HEK293T (cell line): ENCODE measurements around the gene TCEAL1.
A peak's percentile ranks its signal among the peaks of the same experiment; 100 is the strongest.
"Not testable (repeated sequence)": the region's sequence is repeated elsewhere in the genome, so short reads cannot be mapped to it uniquely, and the experiment has no call there.

Experiments
- CTCF ChIA-PET: fragments of 350-600 bp; formaldehyde crosslinking; extraction: SDS; loops from one replicate; lab custom pipeline; 2021; ENCODE audit warnings: antibody characterized with exemption, inconsistent platforms; lab: Yijun Ruan, JAX
- POLR2A ChIA-PET: fragments of 350-600 bp; formaldehyde crosslinking; extraction: SDS; loops from one replicate; lab custom pipeline; 2020; ENCODE audit warnings: antibody characterized with exemption, inconsistent platforms; lab: Yijun Ruan, JAX
- DNase-seq: peaks from one replicate; pipeline ENCODE4 v3.0.0; 2012; ENCODE audit warnings: mixed read lengths; ENCODE audit errors: extremely low spot score
- ARNT ChIP-seq: fragments of 450-650 bp; IDR thresholded peaks from 2 replicates; pipeline ENCODE4 v1.6.1; 2017; ENCODE audit warnings: mild to moderate bottlenecking
- BHLHE40 ChIP-seq: fragments of 450-650 bp; IDR thresholded peaks from 2 replicates; pipeline ENCODE4 v1.6.1; 2016; ENCODE audit warnings: mild to moderate bottlenecking, moderate library complexity, borderline replicate concordance
- CTBP1 ChIP-seq: fragments of 450-650 bp; IDR thresholded peaks from 2 replicates; pipeline ENCODE4 v1.6.1; 2016; ENCODE audit warnings: borderline replicate concordance
- ELF4 ChIP-seq: fragments of 450-650 bp; IDR thresholded peaks from 2 replicates; pipeline ENCODE4 v1.6.1; 2017; ENCODE audit warnings: antibody characterized with exemption
- FOXA1 ChIP-seq: fragments of 450-650 bp; IDR thresholded peaks from 2 replicates; pipeline ENCODE4 v1.6.1; 2016; ENCODE audit warnings: mild to moderate bottlenecking
- FOXK2 ChIP-seq: fragments of 450-650 bp; IDR thresholded peaks from 2 replicates; pipeline ENCODE4 v1.6.1; 2016; ENCODE audit warnings: mild to moderate bottlenecking
- FOXM1 ChIP-seq: fragments of 450-650 bp; IDR thresholded peaks from 2 replicates; pipeline ENCODE4 v1.6.1; 2017; ENCODE audit warnings: mild to moderate bottlenecking, borderline replicate concordance
- HDGF ChIP-seq: fragments of 450-650 bp; IDR thresholded peaks from 2 replicates; pipeline ENCODE4 v1.6.1; 2017; ENCODE audit warnings: antibody characterized with exemption, borderline replicate concordance
- L3MBTL2 ChIP-seq: fragments of 450-650 bp; conservative IDR thresholded peaks from 2 replicates; pipeline ENCODE4 v1.6.1; 2016; ENCODE audit warnings: mild to moderate bottlenecking
- LEF1 ChIP-seq: fragments of 450-650 bp; IDR thresholded peaks from 2 replicates; pipeline ENCODE4 v1.6.1; 2017; ENCODE audit warnings: mild to moderate bottlenecking, borderline replicate concordance
- NFRKB ChIP-seq: fragments of 450-650 bp; IDR thresholded peaks from 2 replicates; pipeline ENCODE4 v1.6.1; 2016; ENCODE audit warnings: mild to moderate bottlenecking, moderate library complexity
- PKNOX1 ChIP-seq: fragments of 450-650 bp; IDR thresholded peaks from 2 replicates; pipeline ENCODE4 v1.6.1; 2016
- SP1 ChIP-seq: fragments of 450-650 bp; IDR thresholded peaks from 2 replicates; pipeline ENCODE4 v1.6.1; 2017
- SUZ12 ChIP-seq: fragments of 450-650 bp; IDR thresholded peaks from 2 replicates; pipeline ENCODE4 v1.6.1; 2016; ENCODE audit warnings: mild to moderate bottlenecking
- TARDBP ChIP-seq: fragments of 450-650 bp; IDR thresholded peaks from 2 replicates; pipeline ENCODE4 v1.6.1; 2016
- ZNF384 ChIP-seq: fragments of 450-650 bp; IDR thresholded peaks from 2 replicates; pipeline ENCODE4 v1.6.1; 2016

Gene TCEAL1

GRCh38 chrX:103630171-103630511 lies 1.4 kb downstream of the TCEAL1 start:
- DNase-seq, result no peak
- TF ChIP-seq CTBP1, result peak; percentile 19; the same call in 1 of the 2 replicates
- TF ChIP-seq TARDBP, result no peak
- no peak for TF ChIP-seq FOXA1
- TF ChIP-seq LEF1, result no peak
- TF ChIP-seq FOXK2, result no peak
- ChIA-PET POLR2A (interaction anchor here (0.5 to 3.7 kb wide), 26 partner anchors 9 to 568 kb away, joined by 3 to 39 read pairs (median 4); partner anchors contain the start of genes MORF4L2, RAB9B, TCEAL4 and TCEAL9), CTCF (interaction anchor here (0.5 to 2.6 kb wide), 21 partner anchors 8 to 1271 kb away, joined by 3 to 19 read pairs (median 4); no protein-coding TSS in a partner anchor)

- POLR2A ChIA-PET, result interaction anchor here (0.7 to 3.7 kb wide), 5 partner anchors 8 to 288 kb away, joined by 3 to 39 read pairs (median 6); partner anchors contain the start of gene MORF4L2
- CTCF ChIA-PET, result interaction anchor here (2.6 kb wide), 1 partner anchor 9 kb away, joined by 19 read pairs; no protein-coding TSS in a partner anchor
- TF ChIP-seq PKNOX1 (no peak), TARDBP (no peak), SP1 (no peak), HDGF (no peak)
- DNase-seq, result no peak
These were observed 2.4 kb downstream of the TCEAL1 start for GRCh38 chrX:103631145-103631544.

- POLR2A ChIA-PET, result no interaction called here
- no peak for TF ChIP-seq ELF4
- TF ChIP-seq L3MBTL2, result no peak
- no peak for TF ChIP-seq FOXK2
- no peak for TF ChIP-seq CTBP1
- TF ChIP-seq LEF1, result no peak
- TF ChIP-seq TARDBP, result no peak
- no peak for TF ChIP-seq SUZ12
- TF ChIP-seq BHLHE40, result no peak
- no peak for TF ChIP-seq FOXA1
- TF ChIP-seq ZNF384, result no peak
- TF ChIP-seq NFRKB, result no peak
- TF ChIP-seq FOXM1, result no peak
- TF ChIP-seq HDGF, result no peak
- no peak for TF ChIP-seq SP1
- CTCF ChIA-PET, result no interaction called here
- no peak for DNase-seq
These were observed 6.7 kb downstream of the TCEAL1 start for GRCh38 chrX:103635436-103635835.

GRCh38 chrX:103637604-103638338 lies 9.0 kb downstream of the TCEAL1 start:
- no peak for TF ChIP-seq ARNT
- no peak for TF ChIP-seq L3MBTL2
- no peak for TF ChIP-seq HDGF
- TF ChIP-seq SP1, result no peak
- CTCF ChIA-PET, result interaction anchor here (3.7 kb wide), 1 partner anchor 8 kb away, joined by 19 read pairs; no protein-coding TSS in a partner anchor
- POLR2A ChIA-PET, result interaction anchor here (1.8 kb wide), 1 partner anchor 7 kb away, joined by 14 read pairs; no protein-coding TSS in a partner anchor
- no peak for DNase-seq

- CTCF ChIA-PET, result interaction anchor here (3.7 kb wide), 1 partner anchor 9 kb away, joined by 19 read pairs; no protein-coding TSS in a partner anchor
- DNase-seq, result not testable (repeated sequence)
- POLR2A ChIA-PET, result interaction anchor here (1.2 to 1.8 kb wide), 2 partner anchors 8 to 10 kb away, joined by 3 to 14 read pairs; partner anchors contain the start of gene TCEAL1
These were observed 9.9 kb downstream of the TCEAL1 start for GRCh38 chrX:103638479-103639346.

GRCh38 chrX:103640401-103641155 lies 11.8 kb downstream of the TCEAL1 start:
- ChIA-PET CTCF (interaction anchor here (3.7 kb wide), 1 partner anchor 10 kb away, joined by 19 read pairs; no protein-coding TSS in a partner anchor), POLR2A (interaction anchor here (0.7 to 1.8 kb wide), 2 partner anchors 11 to 134 kb away, joined by 3 to 8 read pairs; no protein-coding TSS in a partner anchor)
- TF ChIP-seq FOXK2 (no peak), SUZ12 (no peak), LEF1 (no peak), L3MBTL2 (no peak), CTBP1 (no peak), HDGF (no peak), PKNOX1 (no peak)
- no peak for DNase-seq
